ENCODE data around the gene C2orf68. TPM values are rescaled to one million over a fixed set of nuclear protein-coding genes. Genes with fewer than 3 reads are reported as not detected.

C2orf68 gene
- total and polyA plus RNA-seq, 2 of the 8 experiments (the other 6 are each of a cell fraction or from before 2014, with no cell fraction given): 46.3 to 49.4 TPM

DNA sequence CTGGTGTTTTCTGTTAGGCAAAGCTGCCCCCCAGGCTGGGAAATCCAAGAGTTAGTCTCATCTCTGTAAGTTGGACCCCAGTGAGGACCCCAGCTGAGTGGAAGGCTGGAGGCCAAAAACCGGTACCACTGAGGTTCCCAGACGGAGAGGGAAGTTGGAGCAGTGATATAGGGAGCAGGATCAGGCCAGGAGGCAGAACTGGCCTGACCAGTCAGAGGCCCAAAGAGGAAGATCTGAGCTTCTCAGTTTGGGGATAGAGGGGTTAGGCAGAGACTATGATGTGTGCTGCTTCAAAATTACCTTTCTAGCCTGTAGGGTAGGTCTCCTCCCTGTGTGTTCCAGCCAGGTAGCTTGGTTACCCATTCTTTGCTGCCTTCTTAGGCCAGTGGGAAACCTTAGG lies 20.9 kb downstream of the C2orf68 start:
- peaks cover 0 to 6% (median 2%) of the 10 kb centered on the region in 4 experiments; a peak in 4 of 7 replicates for H3K4me1 ChIP-seq (replicated peaks in 1 of 4; ENCODE audit: control insufficient read depth in 3 of 4, insufficient read depth in 4 of 4, low read length in 3 of 4)
- H3K79me2 ChIP-seq (ENCODE audit: control insufficient read depth in 1 of 2, insufficient read depth in 2 of 2, low read length in 2 of 2): peaks cover 0 to 4% of the 10 kb centered on the region in 2 experiments; a peak in 2 of 4 replicates
- POLR2A ChIA-PET (ENCODE audit: partially characterized antibody): interaction anchor here (0.8 to 2.3 kb wide), 10 partner anchors 11 to 277 kb away, joined by 3 to 8 read pairs (median 4); partner anchors contain the start of genes C2orf68, TMEM150A, USP39 and VAMP8
- FAIRE-seq: no peak
- no peaks in the 10 kb centered on the region for H4K20me1 ChIP-seq (replicated peaks in 1 of 2; ENCODE audit: control insufficient read depth in 1 of 2, insufficient read depth in 2 of 2, low read length in 2 of 2)
- TF ChIP-seq BACH1 (IDR thresholded peaks at IDR 0.05; ENCODE audit: low read length) (no peak), SP1 (IDR thresholded peaks at IDR 0.05; ENCODE audit: low read depth, low read length) (no peak), RNF2 (IDR thresholded peaks at IDR 0.05; ENCODE audit: borderline replicate concordance, low read depth, low read length, missing control alignments, poor library complexity, severe bottlenecking) (no peak)
- H2BK5ac ChIP-seq (ENCODE audit: low read depth, low read length): no peak overlapping the region
- H4K91ac ChIP-seq (replicated peaks; ENCODE audit: insufficient read length, low read length): no peak overlapping the region
- no peak overlapping the region for H4K8ac ChIP-seq (ENCODE audit: extremely low read depth, insufficient read depth, low read length)
- no peak overlapping the region for H2AFZ ChIP-seq (ENCODE audit: low read length)
- peaks cover 8% of the 10 kb centered on the region; the same call in 1 of the 2 replicates for H3K23me2 ChIP-seq (ENCODE audit: low read depth, low read length)
- H3K23ac ChIP-seq (ENCODE audit: insufficient read length): no peak overlapping the region
- H3K27ac ChIP-seq (ENCODE audit: low read depth, low read length): no peak overlapping the region
- no peak overlapping the region for H3K56ac ChIP-seq (replicated peaks; ENCODE audit: insufficient read length, low read depth, low read length)
- no peak overlapping the region for H2AK5ac ChIP-seq (ENCODE audit: low read depth, low read length)
- H3K9me3 ChIP-seq (ENCODE audit: insufficient read depth in 2 of 2, low read depth in 1 of 2, low read length in 1 of 2): no peaks in the 10 kb centered on the region
- H3K4ac ChIP-seq (replicated peaks; ENCODE audit: insufficient read length, low read depth, low read length): no peak overlapping the region
- CTCF ChIA-PET (ENCODE audit: partially characterized antibody): interaction anchor here (0.7 to 1.9 kb wide), 5 partner anchors 9 to 52 kb away, joined by 3 to 7 read pairs (median 4); partner anchors contain the start of genes MAT2A and VAMP8
- no peaks in the 10 kb centered on the region for H3K79me1 ChIP-seq (ENCODE audit: low read depth, low read length)
- H2BK15ac ChIP-seq (ENCODE audit: low read length): no peak overlapping the region
- no peak overlapping the region for H3K14ac ChIP-seq (ENCODE audit: insufficient read length)
- H4K5ac ChIP-seq (ENCODE audit: insufficient read length, low read depth, low read length): no peak overlapping the region
- no peak overlapping the region for H3K18ac ChIP-seq (ENCODE audit: extremely low read depth, low read length)
- DNase-seq (ENCODE audit: low read depth in 1 of 2, low spot score in 2 of 2): no peak
- no peak overlapping the region for H3K4me2 ChIP-seq (ENCODE audit: insufficient read depth in 1 of 2, low read depth in 2 of 2, low read length in 2 of 2)
- H3K9ac ChIP-seq (replicated peaks in 1 of 4; ENCODE audit: extremely low read depth in 1 of 4, low read depth in 3 of 4, low read length in 3 of 4): no peak overlapping the region
- H2BK20ac ChIP-seq (ENCODE audit: low read length): no peak overlapping the region
- no peak overlapping the region for H2BK12ac ChIP-seq (ENCODE audit: low read depth, low read length)
- no peak overlapping the region for H3K4me3 ChIP-seq (ENCODE audit: extremely low read depth in 1 of 4, insufficient read depth in 2 of 4, low read depth in 3 of 4, low read length in 4 of 4)
- peaks cover 0 to 5% (median 0%) of the 10 kb centered on the region in 4 experiments; a peak in 2 of 7 replicates for H3K27me3 ChIP-seq (replicated peaks in 1 of 4; ENCODE audit: control insufficient read depth in 3 of 4, extremely low read depth in 1 of 4, insufficient read depth in 3 of 4, low read length in 3 of 4)
- no peak overlapping the region for H2BK120ac ChIP-seq (replicated peaks; ENCODE audit: low read depth, low read length)
- H3K36me3 ChIP-seq (ENCODE audit: control insufficient read depth in 2 of 4, insufficient read depth in 4 of 4, low read length in 3 of 4): no peaks in the 10 kb centered on the region
- 82% methylated on average over 2 of the region's 2 CpGs; no CpG with 5 or more reads in 1 of the 2 experiments for WGBS, 2 experiments (ENCODE audit: extremely low coverage in 1 of 2, insufficient coverage in 1 of 2, insufficient read length in 1 of 2, insufficient replicate concordance in 2 of 2, low coverage in 1 of 2, low lambda C conversion rate in 2 of 2, missing lambda C conversion rate in 1 of 2)
